GM12865 (cell line): ENCODE measurements around the gene CLDN4.

Source experiments
- DNase-seq: peaks from one replicate; pipeline ENCODE4 v3.0.0; 2010; ENCODE audit warnings: low read depth
- H3K4me3 ChIP-seq: 2 replicates; pipeline ENCODE4 v1.5.1; 2011; ENCODE audit warnings: mild to moderate bottlenecking, low read depth, low read length, control low read depth
- CTCF ChIP-seq: IDR thresholded peaks from 2 replicates; pipeline ENCODE4 v1.5.1; 2011; ENCODE audit warnings: low read length, control low read depth, low read depth, inconsistent platforms; ENCODE audit not compliant: insufficient read depth; ENCODE audit errors: missing control alignments

CLDN4 gene

DNA sequence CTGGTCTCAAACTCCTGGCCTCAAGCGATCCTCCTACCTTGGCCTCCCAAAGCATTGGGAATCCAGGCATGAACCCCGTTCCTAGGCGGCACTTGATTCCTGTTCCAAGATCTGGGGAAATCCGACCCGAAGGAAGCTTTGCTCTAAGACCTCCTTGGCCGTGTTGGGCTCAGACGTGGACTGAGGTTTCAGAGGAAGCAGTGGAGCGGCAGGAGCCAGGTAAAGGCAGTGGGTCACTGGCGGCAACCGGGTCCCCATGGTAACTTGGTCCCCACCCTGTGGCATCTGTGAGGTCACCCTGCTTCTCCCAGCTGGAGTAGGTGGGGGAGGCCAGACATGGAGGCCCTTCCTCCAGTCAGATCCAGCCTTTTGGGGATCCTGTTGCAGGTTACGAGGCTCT, 30.1 kb downstream of the CLDN4 start, which contains the start of gene TMEM270:
Gene TMEM270 (plus strand): TSS at position 301 of the 400 bp plus-strand sequence. CDS start 36 bp downstream, at position 337.
- no peak within 1 kb of the TSS for H3K4me3 ChIP-seq
- DNase-seq = no peak
- TF ChIP-seq CTCF = no peak

- no peak overlapping the region for H3K4me3 ChIP-seq
- DNase-seq = no peak
Measured at GRCh38 chr7:73861305-73861704, 30.5 kb downstream of the CLDN4 start.

GRCh38 chr7:73864981-73865711, 34.4 kb downstream of the CLDN4 start:
- DNase-seq = no peak
- no peak for TF ChIP-seq CTCF
- no peak overlapping the region for H3K4me3 ChIP-seq

More at GRCh38 chr7:73861305-73861704, 30.5 kb downstream of the CLDN4 start:
- TF ChIP-seq CTCF = no peak

GRCh38 chr7:73865738-73866445, 35.1 kb downstream of the CLDN4 start:
- H3K4me3 ChIP-seq = no peak overlapping the region
- peak; percentile 35 for DNase-seq
- peak; percentile 52 for TF ChIP-seq CTCF

DNA sequence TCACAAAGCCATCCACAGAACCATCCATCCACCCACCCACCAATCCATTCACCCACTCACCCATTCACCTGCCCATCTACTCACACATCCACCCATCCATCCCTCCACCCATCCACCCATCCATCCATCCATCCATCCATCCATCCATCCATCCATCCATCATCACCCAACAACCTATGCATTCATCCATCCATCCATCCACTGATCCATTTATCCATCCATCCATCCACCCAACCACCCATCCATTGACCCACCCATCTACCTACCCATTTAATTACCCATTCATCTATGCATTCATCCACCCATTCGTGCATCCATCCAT, 35.6 kb downstream of the CLDN4 start:
- no peak for TF ChIP-seq CTCF
- no peak overlapping the region for H3K4me3 ChIP-seq
- no peak for DNase-seq

DNA sequence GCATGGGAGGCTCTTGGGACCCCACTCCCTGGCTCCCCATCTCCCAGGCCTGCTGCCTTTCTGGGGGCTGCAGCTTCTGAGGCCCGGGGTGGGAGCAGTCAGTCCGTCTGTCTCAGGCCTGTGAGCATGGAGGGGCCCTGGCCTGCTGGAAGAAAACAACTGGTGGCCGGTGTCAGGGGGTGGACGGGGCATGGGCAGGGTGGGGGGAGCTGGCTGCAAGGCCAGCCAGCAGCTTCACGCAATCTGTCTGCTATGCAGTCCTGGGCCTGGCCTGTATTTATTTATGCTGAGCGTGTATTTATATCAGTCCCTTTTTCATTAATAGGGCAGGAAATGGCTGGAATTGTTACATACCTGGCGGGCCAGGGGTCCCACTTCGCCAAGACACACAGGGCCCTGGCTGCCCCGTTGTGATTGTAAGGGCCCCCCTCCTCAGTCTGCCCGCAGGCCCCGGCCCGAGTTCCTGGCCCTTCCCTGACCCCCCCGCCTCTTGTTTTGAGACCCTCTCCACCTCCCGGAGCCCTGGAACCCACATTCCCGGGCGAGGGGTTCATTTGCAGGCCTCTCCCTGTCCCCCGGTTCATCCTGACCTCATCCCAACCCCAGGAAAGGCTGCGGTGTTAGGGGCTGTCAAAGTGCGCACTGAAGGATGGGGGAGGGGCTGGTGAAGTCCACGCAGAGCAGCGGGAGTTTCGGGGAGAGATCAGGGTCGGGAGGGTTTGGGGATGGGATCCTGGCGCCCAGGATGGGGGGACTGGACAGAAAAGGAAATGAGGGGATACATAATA, 38.4 kb downstream of the CLDN4 start:
- TF ChIP-seq CTCF = no peak
- H3K4me3 ChIP-seq = no peak overlapping the region

More for the DNA sequence above, 38.4 kb downstream of the CLDN4 start:
- DNase-seq = no peak
